HEK293 (cell line): ENCODE measurements around the gene ATP5F1B.

ENCODE experiments used
- CTCF ChIA-PET: fragments of 350-600 bp; formaldehyde crosslinking; extraction: SDS; loops from one replicate; lab custom pipeline; 2021; ENCODE audit warnings: antibody characterized with exemption; lab: Yijun Ruan, JAX
- POLR2A ChIA-PET: fragments of 300-600 bp; formaldehyde crosslinking; extraction: SDS; loops from one replicate; lab custom pipeline; 2020; ENCODE audit warnings: antibody characterized with exemption, inconsistent platforms; lab: Yijun Ruan, JAX
- H3K27ac ChIP-seq: fragments of 200-500 bp; sonication (Bioruptor generic); 2 replicates; pipeline ENCODE4 v1.5.1; 2014; ENCODE audit warnings: low read depth, low read length, control low read depth, inconsistent platforms; ENCODE audit errors: extremely low read depth
- H3K36me3 ChIP-seq, 2 experiments: fragments of 200-500 bp in 1 of 2; sonication (Bioruptor generic) in 1 of 2; 1 replicate in 1 of 2; 2 replicates in 1 of 2; pipeline ENCODE4 v1.5.1; 2014 to 2017; ENCODE audit warnings: inconsistent platforms in 2 of 2, low read length in 2 of 2; ENCODE audit not compliant: control insufficient read depth in 2 of 2, insufficient read depth in 1 of 2
- H3K4me1 ChIP-seq: fragments of 200-500 bp; sonication (Bioruptor generic); 2 replicates; pipeline ENCODE4 v1.5.1; 2014; ENCODE audit warnings: mild to moderate bottlenecking, low read length, inconsistent platforms; ENCODE audit not compliant: control insufficient read depth, insufficient read depth
- H3K4me3 ChIP-seq: 2 replicates; pipeline ENCODE4 v1.5.1; 2011; ENCODE audit warnings: low read depth, mild to moderate bottlenecking, control low read depth, low read length, moderate library complexity
- H3K9me3 ChIP-seq: fragments of 200-500 bp; sonication (Bioruptor generic); 2 replicates; pipeline ENCODE4 v1.5.1; 2014; ENCODE audit warnings: low read depth, low read length, inconsistent platforms; ENCODE audit not compliant: control insufficient read depth, insufficient read depth
- HOXC10 ChIP-seq: sonication (generic); formaldehyde crosslinking; IDR thresholded peaks from 2 replicates; pipeline ENCODE4 v1.8.1; 2023; ENCODE audit warnings: mild to moderate bottlenecking, missing genetic modification reagents
- IKZF3 ChIP-seq: fragments of 450-650 bp; IDR thresholded peaks from 2 replicates; pipeline ENCODE4 v1.5.0; 2018; ENCODE audit warnings: missing biosample characterization, mild to moderate bottlenecking, missing genetic modification characterization, moderate library complexity
- KLF10 ChIP-seq: fragments of 450-650 bp; IDR thresholded peaks from 2 replicates; pipeline ENCODE4 v1.5.1; 2018; ENCODE audit warnings: missing biosample characterization, mild to moderate bottlenecking, missing genetic modification characterization
- KLF7 ChIP-seq: fragments of 450-650 bp; formaldehyde crosslinking; IDR thresholded peaks from 2 replicates; pipeline ENCODE4 v1.5.1; 2016; ENCODE audit warnings: missing biosample characterization, missing genetic modification characterization, borderline replicate concordance
- PBX3 ChIP-seq: sonication (generic); formaldehyde crosslinking; IDR thresholded peaks from 2 replicates; pipeline ENCODE4 v1.8.1; 2022; ENCODE audit warnings: mild to moderate bottlenecking, moderate library complexity, missing genetic modification reagents
- SALL2 ChIP-seq: fragments of 450-650 bp; formaldehyde crosslinking; IDR thresholded peaks from 2 replicates; pipeline ENCODE4 v1.5.0; 2017; ENCODE audit warnings: missing biosample characterization, mild to moderate bottlenecking, missing genetic modification characterization, borderline replicate concordance
- TRIM28 ChIP-seq: IDR thresholded peaks from 2 replicates; pipeline ENCODE4 v1.6.1; 2011; ENCODE audit warnings: low read length, control low read depth, borderline replicate concordance
- ZBTB48 ChIP-seq: fragments of 450-650 bp; formaldehyde crosslinking; IDR thresholded peaks from 2 replicates; pipeline ENCODE4 v1.5.1; 2016; ENCODE audit warnings: missing biosample characterization, missing genetic modification characterization
- ZBTB8A ChIP-seq: fragments of 450-650 bp; formaldehyde crosslinking; IDR thresholded peaks from 2 replicates; pipeline ENCODE4 v1.5.1; 2016; ENCODE audit warnings: missing biosample characterization, missing genetic modification characterization
- ZEB2 ChIP-seq: fragments of 450-650 bp; formaldehyde crosslinking; IDR thresholded peaks from 2 replicates; pipeline ENCODE4 v1.5.1; 2016; ENCODE audit warnings: missing biosample characterization, missing genetic modification characterization
- ZNF174 ChIP-seq: fragments of 450-650 bp; formaldehyde crosslinking; IDR thresholded peaks from 2 replicates; pipeline ENCODE4 v1.5.0; 2017; ENCODE audit warnings: missing biosample characterization, mild to moderate bottlenecking, missing genetic modification characterization
- ZNF2 ChIP-seq: fragments of 450-650 bp; formaldehyde crosslinking; IDR thresholded peaks from 2 replicates; pipeline ENCODE4 v1.5.1; 2016; ENCODE audit warnings: missing biosample characterization, missing genetic modification characterization
- ZNF214 ChIP-seq: fragments of 450-650 bp; formaldehyde crosslinking; IDR thresholded peaks from 2 replicates; pipeline ENCODE4 v1.5.1; 2017; ENCODE audit warnings: missing biosample characterization, mild to moderate bottlenecking, missing genetic modification characterization, borderline replicate concordance
- ZNF239 ChIP-seq: fragments of 450-650 bp; formaldehyde crosslinking; IDR thresholded peaks from 2 replicates; pipeline ENCODE4 v1.5.1; 2016; ENCODE audit warnings: missing biosample characterization, missing genetic modification characterization
- ZNF302 ChIP-seq: fragments of 450-650 bp; formaldehyde crosslinking; IDR thresholded peaks from 2 replicates; pipeline ENCODE4 v1.5.1; 2016; ENCODE audit warnings: missing biosample characterization, missing genetic modification characterization, low read depth
- ZNF510 ChIP-seq: fragments of 450-650 bp; formaldehyde crosslinking; IDR thresholded peaks from 2 replicates; pipeline ENCODE4 v1.5.1; 2018; ENCODE audit warnings: mild to moderate bottlenecking, missing genetic modification characterization, missing biosample characterization; ENCODE audit not compliant: insufficient replicate concordance
- ZNF561 ChIP-seq: fragments of 450-650 bp; IDR thresholded peaks from 2 replicates; pipeline ENCODE4 v1.5.1; 2018; ENCODE audit warnings: missing biosample characterization, missing genetic modification characterization, borderline replicate concordance
- ZNF571 ChIP-seq: fragments of 450-650 bp; formaldehyde crosslinking; IDR thresholded peaks from 2 replicates; pipeline ENCODE4 v1.5.0; 2017; ENCODE audit warnings: missing biosample characterization, missing genetic modification characterization
- ZNF629 ChIP-seq: fragments of 450-650 bp; formaldehyde crosslinking; IDR thresholded peaks from 2 replicates; pipeline ENCODE4 v1.5.1; 2017; ENCODE audit warnings: missing biosample characterization, missing genetic modification characterization
- ZNF658 ChIP-seq: fragments of 450-650 bp; formaldehyde crosslinking; IDR thresholded peaks from 2 replicates; pipeline ENCODE4; 2016; ENCODE audit warnings: missing biosample characterization, missing genetic modification characterization
- ZNF660 ChIP-seq: fragments of 450-650 bp; IDR thresholded peaks from 2 replicates; pipeline ENCODE4 v1.5.1; 2018; ENCODE audit warnings: missing biosample characterization, mild to moderate bottlenecking, missing genetic modification characterization
- TF ChIP-seq, protein P1 (sequence below): fragments of 450-650 bp; formaldehyde crosslinking; conservative IDR thresholded peaks from 2 replicates; pipeline ENCODE4 v1.5.1; 2016; ENCODE audit warnings: low read depth, missing biosample characterization, missing genetic modification characterization
- TF ChIP-seq, protein P2 (sequence below): fragments of 450-650 bp; formaldehyde crosslinking; IDR thresholded peaks from 2 replicates; pipeline ENCODE4 v1.5.1; 2016; ENCODE audit warnings: missing biosample characterization, missing genetic modification characterization
- TF ChIP-seq, protein P3 (sequence below): fragments of 450-650 bp; IDR thresholded peaks from 2 replicates; pipeline ENCODE4 v1.5.1; 2018; ENCODE audit warnings: missing biosample characterization, mild to moderate bottlenecking, missing genetic modification characterization
- TF ChIP-seq, protein P4 (sequence below): fragments of 450-650 bp; formaldehyde crosslinking; IDR thresholded peaks from 2 replicates; pipeline ENCODE4 v1.5.1; 2016; ENCODE audit warnings: missing biosample characterization, missing genetic modification characterization

The ATP5F1B gene

DNA sequence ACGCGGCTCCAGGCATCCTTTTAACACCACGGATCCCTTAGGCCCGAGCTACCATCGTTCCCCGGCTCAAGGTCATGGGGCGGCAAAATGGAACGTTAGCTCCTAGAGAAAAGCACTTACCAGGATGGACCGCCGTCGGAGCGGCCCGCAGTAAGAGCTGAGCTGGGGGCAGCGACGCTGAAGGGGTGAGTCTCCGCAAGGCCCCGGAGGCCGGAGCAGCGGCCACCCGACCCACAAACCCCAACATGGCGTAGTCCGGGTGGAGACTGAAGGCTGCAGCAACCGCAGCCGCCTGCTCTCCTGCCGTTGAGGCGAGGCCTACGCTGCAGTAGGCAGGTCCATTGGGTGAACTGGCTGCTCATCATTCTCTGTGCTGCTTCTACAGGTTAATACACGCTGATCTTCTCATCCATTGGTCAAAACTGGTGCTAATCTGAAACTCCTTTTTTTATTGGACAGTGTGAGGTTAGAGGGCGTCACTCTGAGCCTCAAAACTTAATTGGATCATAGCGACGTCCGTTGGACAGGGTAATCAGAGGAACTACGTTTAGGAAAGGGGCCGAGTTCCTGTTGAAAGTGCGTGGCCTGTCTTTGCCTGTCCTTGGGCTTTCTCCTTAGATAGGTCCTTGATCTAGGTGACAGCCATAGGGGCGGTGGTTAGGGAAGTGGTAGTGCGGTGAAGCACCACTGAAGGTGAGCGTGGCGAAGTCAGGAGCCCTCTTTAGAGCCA is at the start of gene ATP5F1B:
Gene ATP5F1B, minus strand, starts transcription at position 268 of the 730 bp plus-strand sequence. Its CDS starts 21 bp downstream, at position 247.
- CTCF ChIA-PET = interaction anchor here (0.6 to 2.0 kb wide), 4 partner anchors 10 to 355 kb away, joined by 3 to 14 read pairs (median 6); no protein-coding TSS in a partner anchor
- TF ChIP-seq ZEB2 (tag by site-specific recombination) = peak; percentile 49
- peak; percentile 57; the same call in 1 of the 2 replicates for TF ChIP-seq ZNF561
- TF ChIP-seq KLF10 = peak; percentile 13; the same call in 1 of the 2 replicates
- TF ChIP-seq ZNF629 (tag by site-specific recombination) = peak; percentile 91
- 0 out of 2 replicates have a peak, but pooled peaks have one; percentile 46 for TF ChIP-seq HOXC10 (CRISPR knock-in tag)
- TF ChIP-seq KLF7 = 0 out of 2 replicates have a peak, but pooled peaks have one; percentile 27
- no peak for TF ChIP-seq ZNF571 (tag by site-specific recombination)
- peak; percentile 98 for TF ChIP-seq PBX3 (CRISPR knock-in tag)
- no peak for TF ChIP-seq IKZF3
- TF ChIP-seq, protein P1, sequence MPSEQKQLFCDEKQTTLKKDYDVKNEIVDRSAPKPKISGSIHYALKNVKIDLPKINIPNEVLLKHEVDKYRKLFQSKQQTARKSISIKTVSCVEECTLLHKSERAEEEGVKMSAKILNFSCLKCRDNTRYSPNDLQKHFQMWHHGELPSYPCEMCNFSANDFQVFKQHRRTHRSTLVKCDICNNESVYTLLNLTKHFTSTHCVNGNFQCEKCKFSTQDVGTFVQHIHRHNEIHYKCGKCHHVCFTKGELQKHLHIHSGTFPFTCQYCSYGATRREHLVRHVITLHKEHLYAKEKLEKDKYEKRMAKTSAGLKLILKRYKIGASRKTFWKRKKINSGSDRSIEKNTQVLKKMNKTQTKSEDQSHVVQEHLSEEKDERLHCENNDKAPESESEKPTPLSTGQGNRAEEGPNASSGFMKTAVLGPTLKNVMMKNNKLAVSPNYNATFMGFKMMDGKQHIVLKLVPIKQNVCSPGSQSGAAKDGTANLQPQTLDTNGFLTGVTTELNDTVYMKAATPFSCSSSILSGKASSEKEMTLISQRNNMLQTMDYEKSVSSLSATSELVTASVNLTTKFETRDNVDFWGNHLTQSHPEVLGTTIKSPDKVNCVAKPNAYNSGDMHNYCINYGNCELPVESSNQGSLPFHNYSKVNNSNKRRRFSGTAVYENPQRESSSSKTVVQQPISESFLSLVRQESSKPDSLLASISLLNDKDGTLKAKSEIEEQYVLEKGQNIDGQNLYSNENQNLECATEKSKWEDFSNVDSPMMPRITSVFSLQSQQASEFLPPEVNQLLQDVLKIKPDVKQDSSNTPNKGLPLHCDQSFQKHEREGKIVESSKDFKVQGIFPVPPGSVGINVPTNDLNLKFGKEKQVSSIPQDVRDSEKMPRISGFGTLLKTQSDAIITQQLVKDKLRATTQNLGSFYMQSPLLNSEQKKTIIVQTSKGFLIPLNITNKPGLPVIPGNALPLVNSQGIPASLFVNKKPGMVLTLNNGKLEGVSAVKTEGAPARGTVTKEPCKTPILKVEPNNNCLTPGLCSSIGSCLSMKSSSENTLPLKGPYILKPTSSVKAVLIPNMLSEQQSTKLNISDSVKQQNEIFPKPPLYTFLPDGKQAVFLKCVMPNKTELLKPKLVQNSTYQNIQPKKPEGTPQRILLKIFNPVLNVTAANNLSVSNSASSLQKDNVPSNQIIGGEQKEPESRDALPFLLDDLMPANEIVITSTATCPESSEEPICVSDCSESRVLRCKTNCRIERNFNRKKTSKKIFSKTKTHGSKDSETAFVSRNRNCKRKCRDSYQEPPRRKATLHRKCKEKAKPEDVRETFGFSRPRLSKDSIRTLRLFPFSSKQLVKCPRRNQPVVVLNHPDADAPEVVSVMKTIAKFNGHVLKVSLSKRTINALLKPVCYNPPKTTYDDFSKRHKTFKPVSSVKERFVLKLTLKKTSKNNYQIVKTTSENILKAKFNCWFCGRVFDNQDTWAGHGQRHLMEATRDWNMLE (tag by site-specific recombination) = peak; percentile 87
- TF ChIP-seq ZNF658 (tag by site-specific recombination) = no peak
- peak; percentile 61 for TF ChIP-seq ZNF660 (tag by site-specific recombination)
- no peak for TF ChIP-seq ZNF302 (tag by site-specific recombination)
- TF ChIP-seq TRIM28 = peak; percentile 91; the same call in 1 of the 2 replicates
- TF ChIP-seq ZBTB8A (tag by site-specific recombination) = peak; percentile 56; the same call in 1 of the 2 replicates
- no peak for TF ChIP-seq ZNF510 (tag by site-specific recombination)
- no peak for TF ChIP-seq ZNF214 (tag by site-specific recombination)
- TF ChIP-seq ZNF239 (tag by site-specific recombination) = no peak
- peak; percentile 81 for TF ChIP-seq ZNF2 (tag by site-specific recombination)
- no peak for TF ChIP-seq ZNF174
- TF ChIP-seq, protein P2, sequence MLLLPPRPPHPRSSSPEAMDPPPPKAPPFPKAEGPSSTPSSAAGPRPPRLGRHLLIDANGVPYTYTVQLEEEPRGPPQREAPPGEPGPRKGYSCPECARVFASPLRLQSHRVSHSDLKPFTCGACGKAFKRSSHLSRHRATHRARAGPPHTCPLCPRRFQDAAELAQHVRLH (tag by site-specific recombination) = peak; percentile 80; the same call in 1 of the 2 replicates
- TF ChIP-seq, protein P3, sequence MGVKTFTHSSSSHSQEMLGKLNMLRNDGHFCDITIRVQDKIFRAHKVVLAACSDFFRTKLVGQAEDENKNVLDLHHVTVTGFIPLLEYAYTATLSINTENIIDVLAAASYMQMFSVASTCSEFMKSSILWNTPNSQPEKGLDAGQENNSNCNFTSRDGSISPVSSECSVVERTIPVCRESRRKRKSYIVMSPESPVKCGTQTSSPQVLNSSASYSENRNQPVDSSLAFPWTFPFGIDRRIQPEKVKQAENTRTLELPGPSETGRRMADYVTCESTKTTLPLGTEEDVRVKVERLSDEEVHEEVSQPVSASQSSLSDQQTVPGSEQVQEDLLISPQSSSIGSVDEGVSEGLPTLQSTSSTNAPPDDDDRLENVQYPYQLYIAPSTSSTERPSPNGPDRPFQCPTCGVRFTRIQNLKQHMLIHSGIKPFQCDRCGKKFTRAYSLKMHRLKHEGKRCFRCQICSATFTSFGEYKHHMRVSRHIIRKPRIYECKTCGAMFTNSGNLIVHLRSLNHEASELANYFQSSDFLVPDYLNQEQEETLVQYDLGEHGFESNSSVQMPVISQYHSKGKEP = peak; percentile 87
- TF ChIP-seq SALL2 (tag by site-specific recombination) = no peak
- TF ChIP-seq, protein P4, sequence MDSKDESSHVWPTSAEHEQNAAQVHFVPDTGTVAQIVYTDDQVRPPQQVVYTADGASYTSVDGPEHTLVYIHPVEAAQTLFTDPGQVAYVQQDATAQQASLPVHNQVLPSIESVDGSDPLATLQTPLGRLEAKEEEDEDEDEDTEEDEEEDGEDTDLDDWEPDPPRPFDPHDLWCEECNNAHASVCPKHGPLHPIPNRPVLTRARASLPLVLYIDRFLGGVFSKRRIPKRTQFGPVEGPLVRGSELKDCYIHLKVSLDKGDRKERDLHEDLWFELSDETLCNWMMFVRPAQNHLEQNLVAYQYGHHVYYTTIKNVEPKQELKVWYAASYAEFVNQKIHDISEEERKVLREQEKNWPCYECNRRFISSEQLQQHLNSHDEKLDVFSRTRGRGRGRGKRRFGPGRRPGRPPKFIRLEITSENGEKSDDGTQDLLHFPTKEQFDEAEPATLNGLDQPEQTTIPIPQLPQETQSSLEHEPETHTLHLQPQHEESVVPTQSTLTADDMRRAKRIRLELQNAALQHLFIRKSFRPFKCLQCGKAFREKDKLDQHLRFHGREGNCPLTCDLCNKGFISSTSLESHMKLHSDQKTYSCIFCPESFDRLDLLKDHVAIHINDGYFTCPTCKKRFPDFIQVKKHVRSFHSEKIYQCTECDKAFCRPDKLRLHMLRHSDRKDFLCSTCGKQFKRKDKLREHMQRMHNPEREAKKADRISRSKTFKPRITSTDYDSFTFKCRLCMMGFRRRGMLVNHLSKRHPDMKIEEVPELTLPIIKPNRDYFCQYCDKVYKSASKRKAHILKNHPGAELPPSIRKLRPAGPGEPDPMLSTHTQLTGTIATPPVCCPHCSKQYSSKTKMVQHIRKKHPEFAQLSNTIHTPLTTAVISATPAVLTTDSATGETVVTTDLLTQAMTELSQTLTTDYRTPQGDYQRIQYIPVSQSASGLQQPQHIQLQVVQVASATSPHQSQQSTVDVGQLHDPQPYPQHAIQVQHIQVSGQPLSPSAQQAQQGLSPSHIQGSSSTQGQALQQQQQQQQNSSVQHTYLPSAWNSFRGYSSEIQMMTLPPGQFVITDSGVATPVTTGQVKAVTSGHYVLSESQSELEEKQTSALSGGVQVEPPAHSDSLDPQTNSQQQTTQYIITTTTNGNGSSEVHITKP = peak; percentile 62
- TF ChIP-seq ZBTB48 (tag by site-specific recombination) = peak; percentile 59; the same call in 1 of the 2 replicates

More for the DNA sequence above, at the start of gene ATP5F1B:
- POLR2A ChIA-PET = interaction anchor here (0.6 to 5.7 kb wide), 12 partner anchors 10 to 465 kb away, joined by 3 to 77 read pairs (median 4); partner anchors contain the start of genes NACA, PTGES3, RBMS2 and STAT6
- Histone ChIP-seq H3K9me3 (no peaks in the 10 kb centered on the region), H3K4me1 (0 out of 2 replicates have a peak, but pooled peaks cover 2% of the 10 kb centered on the region), H3K4me3 (peak within 1 kb of the TSS; percentile 64), H3K36me3 (peaks cover 36 to 45% of the 10 kb centered on the region in 2 experiments), H3K27ac (peak within 1 kb of the TSS; percentile 82)
